HG02870 (cell line): Measurements from ENCODE around the gene TBC1D4.
"Not testable (repeated sequence)": the region's sequence is repeated elsewhere in the genome, so short reads cannot be mapped to it uniquely, and the experiment has no call there.

ENCODE experiments used
- ATAC-seq: cut with Tn5 transposase; IDR thresholded peaks from one replicate; pipeline ENCODE4 v1.9.1; 2021; ENCODE audit warnings: mild to moderate bottlenecking, moderate library complexity; ENCODE audit not compliant: unreplicated experiment

Gene TBC1D4

GRCh38 chr13:75364131-75364713 is 117.7 kb downstream of the TBC1D4 start:
- ATAC-seq: no peak

GRCh38 chr13:75363371-75363770 is 118.6 kb downstream of the TBC1D4 start:
- no peak for ATAC-seq

GRCh38 chr13:75362026-75362425 is 119.9 kb downstream of the TBC1D4 start:
- ATAC-seq: no peak

- ATAC-seq: no peak
These were observed 121.8 kb downstream of the TBC1D4 start for GRCh38 chr13:75360170-75360569.

- ATAC-seq: no peak
These were observed 122.7 kb downstream of the TBC1D4 start for GRCh38 chr13:75359266-75359665.

- ATAC-seq: peak; percentile 78
These were observed 124.2 kb downstream of the TBC1D4 start for GRCh38 chr13:75357576-75358289.

GRCh38 chr13:75356421-75356820 is 125.5 kb downstream of the TBC1D4 start:
- no peak for ATAC-seq

- no peak for ATAC-seq
These were observed 126.4 kb downstream of the TBC1D4 start for GRCh38 chr13:75355609-75356008.

GRCh38 chr13:75353781-75354193 is 128.2 kb downstream of the TBC1D4 start:
- ATAC-seq: peak; percentile 88

- no peak for ATAC-seq
These were observed 129.2 kb downstream of the TBC1D4 start for GRCh38 chr13:75352641-75353327.

GRCh38 chr13:75351538-75351937 is 130.4 kb downstream of the TBC1D4 start:
- not testable (repeated sequence) for ATAC-seq

- ATAC-seq: no peak
These were observed 134.0 kb downstream of the TBC1D4 start for GRCh38 chr13:75347925-75348324.

GRCh38 chr13:75347457-75347856 is 134.5 kb downstream of the TBC1D4 start:
- no peak for ATAC-seq

GRCh38 chr13:75345193-75345592 is 136.8 kb downstream of the TBC1D4 start:
- ATAC-seq: no peak

- peak; percentile 97 for ATAC-seq
These were observed 140.9 kb downstream of the TBC1D4 start for GRCh38 chr13:75341028-75341427.

GRCh38 chr13:75339635-75340374 is 142.2 kb downstream of the TBC1D4 start:
- ATAC-seq: no peak

- ATAC-seq: peak; percentile 74
These were observed 147.1 kb downstream of the TBC1D4 start for GRCh38 chr13:75334634-75335447.

GRCh38 chr13:75333103-75333502 is 148.9 kb downstream of the TBC1D4 start:
- ATAC-seq: no peak

- ATAC-seq: no peak
These were observed 150.1 kb downstream of the TBC1D4 start for GRCh38 chr13:75331792-75332349.

GRCh38 chr13:75330770-75331169 is 151.2 kb downstream of the TBC1D4 start:
- ATAC-seq: no peak
